SK-N-DZ (cell line): ENCODE results near the gene LRRC46.

Experiments
- DNase-seq: peaks from one replicate; pipeline ENCODE4 v3.0.0-alpha.2; 2015; ENCODE audit warnings: low spot score

Gene LRRC46

DNA sequence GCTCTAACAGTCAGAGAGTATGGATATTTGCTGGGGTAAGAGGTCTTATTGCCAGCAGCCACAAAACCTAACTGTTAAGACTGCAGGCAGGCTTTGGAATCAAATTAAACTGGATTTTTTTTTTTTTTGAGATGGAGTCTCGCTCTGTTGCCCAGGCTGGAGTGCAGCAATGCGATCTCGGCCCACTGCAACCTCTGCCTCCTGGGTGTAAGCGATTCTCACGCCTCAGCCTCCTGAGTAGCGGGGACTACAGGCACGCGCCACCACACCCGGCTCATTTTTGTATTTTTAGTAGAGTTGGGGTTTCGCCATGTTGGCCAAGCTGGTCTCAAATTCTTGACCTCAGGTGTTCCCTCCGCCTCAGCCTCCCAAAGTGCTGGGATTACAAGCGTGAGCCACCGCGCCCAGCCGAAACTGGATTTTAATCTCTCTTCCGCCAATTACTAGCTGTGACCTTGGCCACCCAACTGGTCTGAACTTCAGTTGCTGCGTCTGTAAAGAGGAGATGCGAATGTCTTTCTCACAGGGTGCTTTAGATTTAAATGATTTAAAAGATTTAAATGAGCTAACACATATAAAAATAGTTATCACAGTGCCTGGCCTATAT, 971 bp upstream of the LRRC46 start:
- DNase-seq: no peak

DNA sequence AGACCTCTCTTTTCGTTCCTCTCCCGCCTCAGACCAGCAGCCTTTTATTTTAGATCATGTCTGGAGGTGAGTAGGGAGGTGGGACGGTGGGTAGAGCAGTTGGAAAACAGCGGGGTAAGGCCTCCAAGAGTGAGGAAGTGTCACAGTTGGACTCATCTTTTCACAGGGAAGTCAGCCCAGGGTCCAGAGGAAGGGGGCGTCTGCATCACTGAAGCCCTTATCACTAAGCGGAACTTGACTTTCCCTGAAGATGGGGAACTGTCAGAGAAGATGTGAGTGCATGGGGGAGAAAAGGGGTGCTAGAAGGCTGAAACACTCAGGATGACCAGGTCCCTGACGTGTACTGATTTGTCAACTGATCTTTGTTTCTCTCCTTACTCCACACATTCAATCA, 461 bp downstream of the LRRC46 start:
- DNase-seq: no peak

DNA sequence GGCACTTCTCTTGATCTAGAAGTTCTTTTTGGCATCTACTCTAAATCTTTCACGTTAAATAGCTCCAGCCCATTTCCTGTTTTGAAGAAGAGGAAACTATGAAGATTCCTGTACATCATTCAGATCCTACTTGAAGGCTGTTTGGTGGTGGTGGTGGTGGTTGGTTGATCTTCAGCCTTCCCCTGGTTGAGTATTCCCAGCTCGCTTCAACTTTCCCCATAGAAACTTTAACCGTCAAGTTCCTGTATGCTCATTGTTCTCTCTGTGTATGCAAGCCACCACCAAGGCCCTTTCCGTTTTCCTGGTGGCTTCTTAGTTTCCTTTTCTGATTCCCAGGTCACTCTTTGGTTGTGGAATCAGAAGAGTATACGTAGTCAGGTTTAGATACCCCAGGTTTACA, 3.3 kb downstream of the LRRC46 start:
- no peak for DNase-seq

DNA sequence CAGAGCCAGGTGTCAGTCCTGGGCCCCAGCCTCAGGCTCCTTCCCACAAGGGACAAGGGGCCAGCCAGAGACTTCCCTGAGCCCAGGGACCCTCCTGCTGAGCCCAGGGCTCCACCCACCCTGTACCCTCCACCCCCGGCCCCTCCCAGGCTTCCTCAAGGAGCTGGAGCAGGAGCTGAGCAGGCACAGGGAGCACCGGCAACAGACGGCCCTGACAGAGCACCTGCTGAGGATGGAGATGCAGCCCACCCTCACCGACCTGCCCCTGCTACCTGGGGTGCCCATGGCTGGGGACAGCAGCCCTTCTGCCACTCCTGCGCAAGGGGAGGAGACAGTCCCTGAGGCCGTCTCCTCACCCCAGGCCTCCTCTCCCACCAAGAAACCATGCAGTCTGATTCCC, 5.1 kb downstream of the LRRC46 start:
- no peak for DNase-seq

DNA sequence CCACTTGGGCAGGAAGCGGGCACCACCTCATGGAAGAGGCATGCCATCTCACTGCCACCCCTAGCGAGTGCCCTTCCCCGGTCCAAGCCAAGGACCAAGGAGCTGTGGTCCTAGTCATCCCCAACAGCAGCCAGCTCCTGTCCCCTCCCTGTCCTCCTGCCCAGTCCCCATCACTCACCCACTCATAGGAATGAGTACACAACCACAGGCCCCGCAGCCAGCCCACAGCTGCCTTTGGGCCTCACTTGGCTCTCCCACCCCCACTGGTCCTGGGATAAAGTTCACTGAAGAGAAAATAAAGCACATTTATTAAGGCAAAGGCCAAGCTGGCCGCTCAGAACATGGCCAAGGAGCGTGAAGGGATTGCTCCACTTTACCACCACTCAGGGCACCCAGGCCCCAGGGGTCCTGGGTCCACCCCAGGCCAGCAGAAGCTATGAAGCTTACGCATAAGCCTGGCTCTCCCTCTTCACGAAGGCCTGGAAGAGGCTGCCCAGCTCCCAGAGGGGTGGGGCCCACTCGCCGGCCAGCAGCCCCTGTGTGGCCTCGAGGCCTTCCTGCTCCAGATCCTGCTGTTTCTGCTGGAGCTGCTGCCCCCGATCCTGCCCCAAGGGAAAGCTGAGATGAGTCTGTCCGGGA, 6.0 kb downstream of the LRRC46 start:
- DNase-seq: no peak

DNA sequence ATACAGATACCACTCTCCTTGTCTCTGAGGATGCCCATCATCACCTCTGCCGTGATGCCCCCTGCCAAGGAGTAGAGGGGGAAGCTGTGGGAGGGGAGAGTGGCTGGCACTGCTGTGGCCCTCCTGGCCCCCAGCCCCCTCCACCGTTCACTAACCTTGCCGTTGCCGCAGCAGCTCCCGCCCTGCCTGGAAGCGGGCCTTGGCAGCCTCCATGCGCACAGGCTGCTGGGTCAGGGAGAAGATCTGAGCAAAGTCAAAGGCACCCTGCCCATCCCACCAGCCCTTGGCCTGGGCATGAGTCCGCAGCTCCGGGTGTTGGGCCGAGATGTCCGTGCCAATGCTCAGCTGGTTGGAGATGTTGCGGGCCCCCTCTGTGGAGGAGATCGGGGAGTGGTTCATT, 7.2 kb downstream of the LRRC46 start:
- DNase-seq: no peak

DNA sequence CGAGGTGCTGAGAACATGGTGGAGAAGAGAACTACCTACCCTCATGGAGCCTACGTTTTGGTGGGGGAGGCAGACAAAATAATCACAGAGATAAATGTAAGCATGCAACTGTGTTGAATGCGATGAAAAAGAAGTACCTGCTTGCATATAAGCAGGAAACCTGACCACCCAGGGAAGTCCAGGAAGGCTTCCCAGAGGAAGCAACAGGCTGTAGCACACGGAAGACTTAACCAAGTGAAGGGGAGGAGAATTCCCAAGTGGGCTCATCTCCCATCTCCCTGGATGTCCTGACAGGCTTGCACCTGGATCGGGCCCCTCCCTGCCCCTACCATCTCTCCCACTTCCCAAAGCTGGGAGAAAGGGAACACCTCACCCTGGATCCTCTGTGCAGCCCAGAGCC, 7.6 kb downstream of the LRRC46 start:
- no peak for DNase-seq

DNA sequence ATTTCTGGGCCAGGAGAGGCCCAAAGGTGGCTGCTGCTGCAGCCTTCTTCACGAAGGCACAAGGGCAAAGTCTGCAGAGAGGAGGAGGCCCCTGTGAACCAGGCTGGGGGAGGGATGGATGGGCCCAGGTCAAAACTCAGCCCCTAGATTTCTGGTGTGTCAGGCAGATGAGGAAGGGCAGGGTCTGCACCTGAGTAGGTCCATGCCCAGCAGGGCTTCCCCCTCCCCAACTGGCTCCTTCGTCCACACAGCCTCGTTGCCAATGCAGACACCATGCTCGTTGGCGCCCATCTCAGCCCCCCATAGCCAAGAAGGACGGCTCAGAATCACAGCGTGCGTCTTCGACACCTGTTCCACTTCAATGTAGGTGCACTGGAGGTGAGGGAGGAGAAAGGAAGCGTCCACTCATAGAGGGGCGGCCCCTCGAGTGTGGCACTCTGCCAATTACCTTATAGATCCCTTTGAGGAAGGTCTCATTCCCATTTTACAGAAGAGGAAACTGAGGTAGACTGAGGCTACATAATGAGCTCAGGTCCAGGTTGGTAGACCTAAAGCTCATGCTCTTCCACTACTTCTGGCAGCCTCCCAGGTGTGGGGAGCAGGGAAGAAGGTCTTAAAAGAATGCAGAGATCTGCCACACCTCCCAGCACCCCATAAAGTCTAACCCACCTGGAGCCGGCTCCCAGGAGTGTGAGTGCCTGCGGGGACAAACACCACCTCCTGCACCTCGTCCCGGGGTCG, 8.7 kb downstream of the LRRC46 start:
- DNase-seq: no peak

DNA sequence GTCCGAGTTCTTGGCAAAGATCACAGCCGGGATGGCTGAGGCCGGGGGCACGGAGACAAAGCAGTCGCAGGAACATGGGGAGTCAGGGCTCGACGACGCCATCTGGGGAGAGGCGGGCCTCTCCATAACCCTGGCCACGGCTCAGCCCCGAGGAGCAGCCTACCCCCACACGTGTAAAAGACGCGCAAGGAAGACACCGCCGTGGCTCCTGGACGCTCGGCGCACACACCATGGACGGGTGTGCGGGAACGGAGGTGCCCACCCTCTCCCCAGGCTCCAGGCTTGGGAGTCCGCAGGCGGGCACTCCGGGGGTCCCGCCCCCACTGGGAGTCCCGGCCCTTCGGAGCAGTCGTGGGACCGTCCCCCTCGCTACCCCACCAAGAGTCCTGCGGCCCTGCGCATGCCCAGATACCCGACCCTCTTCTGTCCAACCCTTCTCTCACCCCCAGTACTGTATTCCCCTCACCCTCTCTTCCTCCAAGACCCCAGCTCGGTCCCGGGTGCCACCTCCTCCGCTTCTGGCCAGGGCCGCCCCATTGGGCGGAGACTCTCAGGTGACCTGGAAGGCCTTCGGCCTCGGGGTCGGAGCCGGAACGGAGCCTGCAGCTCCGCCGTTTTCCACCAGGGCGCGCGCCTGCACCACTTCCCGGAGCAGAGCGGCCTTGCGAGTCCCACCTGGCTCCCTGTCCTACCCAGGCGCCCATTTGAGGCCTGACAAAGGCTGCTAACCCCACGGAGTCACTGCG, 9.4 kb downstream of the LRRC46 start, which contains the start of gene SCRN2:
Gene SCRN2, minus strand, starts transcription at position 532 of the 746 bp plus-strand sequence. Its CDS starts 430 bp downstream, at position 102.
- peak; percentile 95 for DNase-seq

DNA sequence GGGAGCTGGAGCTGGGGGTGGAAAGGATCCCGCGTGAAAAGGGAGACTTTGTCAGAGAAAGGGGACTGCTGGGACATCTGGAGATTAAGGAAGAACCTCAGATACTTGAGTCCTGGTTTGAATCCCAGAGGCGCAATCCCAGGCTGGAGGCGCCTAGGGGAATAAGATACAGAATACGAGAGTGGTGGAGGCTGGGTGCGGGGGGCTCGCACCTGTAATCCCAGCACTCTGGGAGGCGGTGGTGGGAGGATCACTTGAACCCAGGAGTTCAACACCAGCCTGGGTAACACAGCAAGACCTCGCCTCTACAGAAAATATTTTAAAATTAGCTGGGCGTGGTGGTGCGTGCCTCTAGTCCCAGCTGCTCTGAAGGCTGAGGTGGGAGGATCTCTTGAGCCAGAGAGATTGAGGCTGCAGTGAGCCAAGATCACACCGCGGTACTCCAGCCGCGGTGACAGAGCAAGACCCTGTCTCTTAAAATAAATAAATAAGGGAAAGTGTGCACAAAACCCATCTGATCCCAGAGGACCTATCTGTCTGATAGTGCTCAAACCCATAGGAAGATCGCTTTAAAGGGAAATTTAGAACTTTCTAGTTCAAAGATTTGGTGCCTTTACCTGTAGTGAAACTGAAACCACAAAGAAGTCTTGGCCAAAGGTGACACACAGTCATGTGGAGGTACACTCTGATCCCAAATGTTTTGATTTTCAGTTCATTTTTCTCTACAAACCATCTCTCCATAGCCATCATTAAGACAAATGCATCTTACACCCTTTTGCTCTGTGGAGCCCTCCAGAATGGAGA, 10.2 kb downstream of the LRRC46 start:
- no peak for DNase-seq

DNA sequence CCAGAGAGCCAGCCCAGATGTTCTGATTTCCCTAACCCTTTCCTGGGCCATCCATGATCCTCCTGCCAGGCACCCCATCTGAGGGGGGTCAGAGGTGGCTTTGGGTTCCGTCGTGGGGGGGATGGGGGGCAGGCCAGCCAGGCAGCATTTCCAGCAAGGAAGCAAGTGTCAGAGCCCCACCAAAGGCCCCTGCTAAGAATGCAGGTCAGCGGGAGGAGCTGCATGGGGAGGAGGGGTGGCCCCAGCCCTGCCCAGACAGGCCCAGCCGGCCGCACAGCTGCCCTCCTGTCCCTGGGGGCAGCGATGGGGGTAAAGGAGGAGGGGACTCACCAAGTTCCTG, 11.9 kb downstream of the LRRC46 start:
- no peak for DNase-seq

DNA sequence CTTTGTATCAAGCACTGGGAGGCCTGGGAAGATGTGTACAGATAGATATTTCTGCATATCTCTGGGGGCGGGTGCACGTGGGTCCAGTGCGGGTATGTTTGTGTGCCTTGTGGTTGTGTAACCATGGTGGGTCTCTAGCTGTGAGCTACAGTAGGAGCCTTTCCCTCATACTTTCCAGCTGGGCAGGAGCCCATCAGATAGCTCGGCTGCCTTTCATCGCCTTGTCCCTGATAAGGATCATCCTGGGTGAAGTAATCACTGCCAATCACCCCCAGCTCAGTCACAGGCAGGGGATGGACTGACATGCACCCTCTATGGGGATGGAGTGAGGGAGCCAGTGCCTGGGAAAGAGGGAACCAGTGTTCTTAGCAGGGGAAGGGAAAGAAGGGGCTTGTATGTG, 12.8 kb downstream of the LRRC46 start:
- no peak for DNase-seq

DNA sequence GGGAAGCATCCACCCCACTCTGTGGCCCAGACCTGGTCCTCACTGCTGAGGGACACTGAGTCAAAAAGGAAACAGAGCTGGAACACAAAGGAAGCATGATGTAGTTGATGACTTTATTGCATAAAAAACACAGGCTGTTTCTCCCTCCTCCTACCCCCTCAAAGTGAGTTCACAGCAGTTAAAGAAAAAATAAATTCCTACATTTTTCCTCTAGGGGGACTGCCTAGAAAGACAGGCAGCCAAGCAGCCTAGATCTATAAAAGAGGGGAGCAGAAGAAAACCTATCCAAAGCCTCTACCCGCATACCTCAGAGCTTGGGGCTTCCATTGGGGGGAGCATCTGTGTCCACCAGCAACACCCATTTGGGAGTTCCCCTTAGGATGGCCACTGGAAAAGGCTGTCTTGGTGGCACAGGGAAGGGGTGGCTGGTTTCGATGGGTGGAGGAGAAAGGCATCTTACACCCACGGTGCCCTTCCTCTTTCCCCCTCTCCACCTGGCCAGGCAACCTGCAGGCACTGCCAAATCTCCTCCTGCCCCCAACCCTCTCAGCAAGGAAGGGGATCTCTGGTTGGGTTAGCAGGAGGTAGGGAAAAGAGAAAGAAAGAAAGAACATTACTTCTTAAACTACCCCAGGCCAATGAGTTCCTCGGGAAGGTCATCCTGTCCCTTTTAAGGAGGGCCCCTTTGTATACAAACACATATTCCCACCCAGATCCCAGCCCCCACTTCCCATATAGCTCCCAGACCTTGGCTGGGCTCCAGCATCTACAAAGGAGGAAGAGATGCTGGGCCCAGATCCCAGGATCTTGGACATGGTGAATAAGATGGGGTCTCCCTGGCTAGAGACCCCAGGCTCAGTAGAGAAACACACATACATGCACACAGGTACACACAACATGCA, 13.6 kb downstream of the LRRC46 start:
- DNase-seq: no peak

DNA sequence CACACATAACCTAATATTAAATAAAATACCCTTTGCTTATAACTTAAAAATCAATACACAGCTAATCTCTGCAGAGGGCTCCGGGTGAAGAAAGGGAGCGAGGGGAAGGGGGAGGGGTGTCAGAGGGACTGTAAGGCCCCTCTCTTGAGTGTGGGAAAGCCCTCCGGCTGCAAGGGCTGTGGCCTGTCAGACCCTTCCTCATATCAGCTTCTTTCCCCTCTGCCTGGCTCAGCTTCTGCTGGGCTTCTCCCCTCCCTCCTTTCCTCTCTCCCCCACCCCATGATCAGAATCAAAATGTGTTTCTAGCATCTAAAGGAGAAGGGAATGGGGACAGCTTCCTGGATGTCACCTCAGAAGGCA, 14.2 kb downstream of the LRRC46 start:
- DNase-seq: no peak

DNA sequence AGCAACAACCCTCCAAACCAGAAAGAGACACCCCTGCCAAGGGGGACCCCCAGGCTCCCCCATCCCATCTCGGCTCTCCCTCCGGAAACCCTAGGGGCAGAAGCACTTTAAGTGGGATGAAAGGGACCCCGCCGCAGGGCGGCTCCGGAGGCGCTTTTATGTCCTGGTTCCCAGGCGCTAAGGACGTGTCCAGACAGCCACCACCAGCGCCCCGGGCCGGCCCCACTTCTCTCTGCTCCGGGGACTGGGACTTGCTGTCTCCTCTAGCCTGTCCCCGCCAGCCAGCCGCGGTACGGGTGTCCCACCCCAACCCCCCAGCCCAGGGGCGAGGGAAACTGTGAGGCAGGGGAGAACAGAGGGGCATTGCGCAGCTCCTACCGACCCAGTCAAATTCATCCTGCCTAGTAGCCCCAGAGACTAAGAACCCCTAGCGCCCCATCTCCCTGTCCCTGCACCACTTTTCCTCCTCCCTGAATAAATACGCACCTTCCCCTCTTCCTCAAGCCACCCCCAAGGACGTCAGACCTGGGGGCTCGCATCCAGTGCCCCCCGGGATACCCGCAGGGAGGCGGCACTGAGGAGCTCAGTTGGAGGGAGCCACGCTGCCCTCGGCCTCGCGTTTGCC, 15.4 kb downstream of the LRRC46 start:
- no peak for DNase-seq

DNA sequence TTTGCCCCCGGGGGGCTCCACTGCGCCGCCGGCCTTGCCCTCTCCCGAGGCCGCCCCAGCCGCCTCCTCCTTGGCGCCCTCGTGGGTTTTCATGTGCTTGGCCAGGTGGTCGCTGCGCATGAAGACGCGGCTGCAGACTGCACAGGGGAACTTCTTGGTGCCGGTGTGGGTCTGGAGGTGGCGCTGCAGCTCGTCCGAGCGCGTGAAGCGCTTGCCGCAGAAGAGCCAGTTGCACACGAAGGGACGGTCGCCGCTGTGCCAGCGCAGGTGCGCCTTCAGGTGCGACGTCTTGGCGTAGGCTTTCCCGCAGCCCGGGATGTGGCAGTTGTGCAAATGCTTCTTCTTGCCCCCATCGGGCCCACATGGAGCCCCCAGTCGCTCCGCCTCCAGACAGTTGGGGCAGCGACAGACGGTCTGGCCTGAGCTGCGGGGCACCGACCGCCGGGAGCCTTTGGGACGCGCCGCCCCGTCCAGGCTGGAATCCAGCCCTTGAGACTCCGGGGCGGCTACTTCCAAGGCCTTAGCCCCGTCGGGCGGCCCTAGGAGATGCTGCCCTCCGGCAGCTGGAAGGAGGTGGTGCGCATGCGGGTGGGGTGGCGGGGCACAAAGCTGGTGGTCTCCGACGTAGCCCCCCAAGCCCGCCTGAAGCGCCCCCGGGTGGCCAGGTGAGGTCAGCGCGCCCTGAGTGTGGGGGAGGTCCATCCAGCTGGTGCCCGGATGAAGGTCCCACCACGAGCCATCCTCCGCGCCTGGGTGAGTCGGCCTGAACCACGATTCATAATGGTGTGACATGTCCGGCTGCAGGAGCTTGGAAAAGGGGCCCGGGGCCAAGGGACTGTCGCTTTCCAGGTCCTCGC, 16.1 kb downstream of the LRRC46 start:
- DNase-seq: peak; percentile 40

DNA sequence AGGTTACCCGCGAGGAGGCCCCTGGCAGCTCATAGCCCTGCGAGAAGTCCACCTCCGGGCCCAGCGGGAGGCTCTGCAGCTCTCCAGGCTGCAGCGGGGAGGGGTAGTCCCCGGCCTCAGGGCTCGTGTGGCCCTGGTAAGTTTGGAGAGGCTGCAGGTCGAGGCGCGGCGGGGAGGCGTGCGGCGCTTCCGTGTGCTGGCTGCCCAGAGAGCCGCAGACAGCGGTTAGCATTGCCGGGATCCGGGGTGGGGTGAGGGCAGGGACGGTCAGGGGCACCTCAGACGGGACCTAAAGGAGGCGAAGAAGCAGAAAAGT, 16.7 kb downstream of the LRRC46 start:
- no peak for DNase-seq

DNA sequence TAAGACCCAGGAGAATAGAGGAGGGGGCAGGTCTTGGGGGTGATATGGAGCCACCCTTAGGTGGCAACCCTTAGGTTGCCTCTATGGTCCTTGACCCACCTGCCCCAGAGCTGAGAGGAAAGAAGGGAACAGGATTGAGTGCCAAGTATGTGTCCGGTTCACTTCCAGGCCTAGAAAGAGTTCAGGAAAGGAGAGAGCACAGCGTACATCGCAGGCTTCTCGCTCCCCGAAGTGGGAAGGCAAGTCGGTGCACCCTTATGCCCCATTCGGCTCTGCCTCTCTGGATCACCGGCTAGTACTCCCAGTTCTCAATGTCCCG, 18.9 kb downstream of the LRRC46 start:
- DNase-seq: no peak
